NCI-H2029 (cell line): Measurements from ENCODE around the gene FMN1.

Experiments
- DNase-seq: peaks from one replicate; lab custom pipeline; 2025; lab: John Stamatoyannopoulos, UW

Gene FMN1

GRCh38 chr15:33119865-33120264 lies 74.6 kb downstream of the FMN1 start:
- DNase-seq: no peak

- DNase-seq: no peak
Observed at GRCh38 chr15:33119273-33119672, 75.2 kb downstream of the FMN1 start.

- no peak for DNase-seq
Observed at GRCh38 chr15:33116198-33116597, 78.3 kb downstream of the FMN1 start.

GRCh38 chr15:33115191-33115861 lies 79.2 kb downstream of the FMN1 start:
- DNase-seq: no peak

GRCh38 chr15:33114374-33114717 lies 80.2 kb downstream of the FMN1 start:
- no peak for DNase-seq

- DNase-seq: no peak
Observed at GRCh38 chr15:33113666-33114373, 80.7 kb downstream of the FMN1 start.

GRCh38 chr15:33112541-33113105 lies 81.9 kb downstream of the FMN1 start:
- no peak for DNase-seq

- no peak for DNase-seq
Observed at GRCh38 chr15:33111041-33111451, 83.5 kb downstream of the FMN1 start.

- no peak for DNase-seq
Observed at GRCh38 chr15:33109345-33109744, 85.2 kb downstream of the FMN1 start.

GRCh38 chr15:33108518-33108917 lies 86.0 kb downstream of the FMN1 start:
- DNase-seq: no peak

- DNase-seq: no peak
Observed at GRCh38 chr15:33107950-33108349, 86.6 kb downstream of the FMN1 start.

GRCh38 chr15:33104212-33104611 lies 90.3 kb downstream of the FMN1 start:
- DNase-seq: no peak

- no peak for DNase-seq
Observed at GRCh38 chr15:33101036-33101435, 93.5 kb downstream of the FMN1 start.

- no peak for DNase-seq
Observed at GRCh38 chr15:33100314-33100713, 94.2 kb downstream of the FMN1 start.

GRCh38 chr15:33099739-33100138 lies 94.8 kb downstream of the FMN1 start:
- DNase-seq: no peak

- no peak for DNase-seq
Observed at GRCh38 chr15:33099213-33099612, 95.3 kb downstream of the FMN1 start.

- DNase-seq: no peak
Observed at GRCh38 chr15:33098094-33099058, 96.1 kb downstream of the FMN1 start.

GRCh38 chr15:33096134-33096533 lies 98.4 kb downstream of the FMN1 start:
- DNase-seq: no peak

GRCh38 chr15:33095641-33096040 lies 98.9 kb downstream of the FMN1 start:
- no peak for DNase-seq

- DNase-seq: no peak
Observed at GRCh38 chr15:33094336-33094735, 100.2 kb downstream of the FMN1 start.

GRCh38 chr15:33093222-33093621 lies 101.3 kb downstream of the FMN1 start:
- DNase-seq: no peak

GRCh38 chr15:33091983-33092693 lies 102.4 kb downstream of the FMN1 start:
- peak; percentile 40 for DNase-seq
